Right forelimb (tissue), 1 donor: ENCODE results near the gene B4GALNT4.
"Not testable (repeated sequence)": the region's sequence is repeated elsewhere in the genome, so short reads cannot be mapped to it uniquely, and the experiment has no call there.

Source experiments
- DNase-seq: peaks from one replicate; pipeline ENCODE4 v3.0.0-alpha.2; 2018

Gene B4GALNT4

GRCh38 chr11:369336-370018 is at the start of gene B4GALNT4:
Gene B4GALNT4 (plus strand): TSS chr11:369499. CDS start chr11:369804, 305 bp downstream.
- peak; percentile 69 for DNase-seq

- DNase-seq, result not testable (repeated sequence)
Measured at GRCh38 chr11:319888-320273, 49.4 kb upstream of the B4GALNT4 start.

- no peak for DNase-seq
Measured at GRCh38 chr11:324156-324555, 45.1 kb upstream of the B4GALNT4 start.

GRCh38 chr11:324593-325517 is 44.4 kb upstream of the B4GALNT4 start:
- DNase-seq, result not testable (repeated sequence)

- no peak for DNase-seq
Measured at GRCh38 chr11:325796-326591, 43.3 kb upstream of the B4GALNT4 start.

GRCh38 chr11:326592-326841 is 42.8 kb upstream of the B4GALNT4 start:
- DNase-seq, result no peak

- no peak for DNase-seq
Measured at GRCh38 chr11:326842-327580, 42.3 kb upstream of the B4GALNT4 start.

- no peak for DNase-seq
Measured at GRCh38 chr11:327581-327923, 41.7 kb upstream of the B4GALNT4 start.

- DNase-seq, result no peak
Measured at GRCh38 chr11:328012-328411, 41.3 kb upstream of the B4GALNT4 start.

GRCh38 chr11:328516-329100 is 40.7 kb upstream of the B4GALNT4 start:
- DNase-seq, result not testable (repeated sequence)

- no peak for DNase-seq
Measured at GRCh38 chr11:329886-330253, 39.4 kb upstream of the B4GALNT4 start.

GRCh38 chr11:330307-330693 is 39.0 kb upstream of the B4GALNT4 start:
- no peak for DNase-seq

- DNase-seq, result no peak
Measured at GRCh38 chr11:330694-331357, 38.5 kb upstream of the B4GALNT4 start.

GRCh38 chr11:331358-332060 is 37.8 kb upstream of the B4GALNT4 start:
- DNase-seq, result no peak

- DNase-seq, result no peak
Measured at GRCh38 chr11:332651-333480, 36.4 kb upstream of the B4GALNT4 start.

- DNase-seq, result not testable (repeated sequence)
Measured at GRCh38 chr11:333616-334263, 35.6 kb upstream of the B4GALNT4 start.

- DNase-seq, result no peak
Measured at GRCh38 chr11:334264-334994, 34.9 kb upstream of the B4GALNT4 start.

- DNase-seq, result peak; percentile 68
Measured at GRCh38 chr11:335779-336658, 33.3 kb upstream of the B4GALNT4 start.
